Posterior vena cava (tissue), 2 donors: ENCODE measurements around the gene HDDC3. TPM values are rescaled to one million over a fixed set of nuclear protein-coding genes. Genes with fewer than 3 reads are reported as not detected.

ENCODE experiments used
- DNase-seq: peaks from one replicate; pipeline ENCODE4 v3.0.0-alpha.2; 2020; ENCODE audit warnings: low spot score
- intact Hi-C, 2 donors: fragments of 100-400 bp; cut with DNase I; formaldehyde crosslinking; loops; one replicate each; pipeline versions ENCODE4 v1.14.1 to v1.14.2; 2022 to 2023
- total RNA-seq, 2 donors: library from RNA; stranded (reverse); fragmentation: NEBNext Ultra II Directional; extraction: Animal tissue kit (Norgen Biotek cat#: 25700); gene quantifications; one replicate each; pipeline ENCODE4 v1.2.1, GENCODE V29; 2021
- donor health status: DM: yes; HTN: yes; CAD: no.
- donor health status: DM: yes; HTN: yes; CAD: no.

The HDDC3 gene
- total RNA-seq, 2 donors from 2014 or later, result 5.9 to 8.6 TPM

DNA sequence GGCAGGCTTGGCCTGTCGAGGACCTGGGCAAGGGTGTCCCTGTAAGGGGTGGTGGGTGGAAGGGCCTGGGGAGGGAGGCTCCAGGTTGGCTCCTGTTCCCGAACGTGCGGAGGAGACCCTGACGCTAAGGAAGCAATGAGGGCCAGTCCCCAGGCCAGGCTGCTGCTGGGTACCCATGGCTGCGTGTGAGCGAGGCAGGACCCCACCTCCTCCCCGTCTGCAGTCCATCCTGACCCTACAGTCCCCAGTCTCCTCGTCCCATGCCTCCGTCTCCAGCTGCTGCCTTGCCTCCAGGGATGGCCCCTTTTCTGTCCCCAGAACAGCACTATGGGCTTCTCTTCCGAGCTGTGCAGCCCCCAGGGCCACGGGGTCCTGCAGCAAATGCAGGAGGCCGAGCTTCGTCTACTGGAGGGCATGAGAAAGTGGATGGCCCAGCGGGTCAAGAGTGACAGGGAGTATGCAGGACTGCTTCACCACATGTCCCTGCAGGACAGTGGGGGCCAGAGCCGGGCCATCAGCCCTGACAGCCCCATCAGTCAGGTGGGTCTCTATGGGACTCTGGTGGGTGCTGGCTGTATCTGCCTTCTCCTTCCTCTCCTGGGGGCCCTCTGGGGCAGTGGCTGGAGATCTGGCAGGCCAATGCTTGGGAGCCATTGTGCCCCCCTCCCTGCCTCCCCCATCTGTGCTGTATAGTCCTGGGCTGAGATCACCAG, 47.5 kb downstream of the HDDC3 start:
- DNase-seq, result peak; percentile 84
- intact Hi-C loops, result loop anchor here (2.0 to 10.0 kb wide), 4 partner anchors 60 to 380 kb away; no protein-coding TSS in a partner anchor

DNA sequence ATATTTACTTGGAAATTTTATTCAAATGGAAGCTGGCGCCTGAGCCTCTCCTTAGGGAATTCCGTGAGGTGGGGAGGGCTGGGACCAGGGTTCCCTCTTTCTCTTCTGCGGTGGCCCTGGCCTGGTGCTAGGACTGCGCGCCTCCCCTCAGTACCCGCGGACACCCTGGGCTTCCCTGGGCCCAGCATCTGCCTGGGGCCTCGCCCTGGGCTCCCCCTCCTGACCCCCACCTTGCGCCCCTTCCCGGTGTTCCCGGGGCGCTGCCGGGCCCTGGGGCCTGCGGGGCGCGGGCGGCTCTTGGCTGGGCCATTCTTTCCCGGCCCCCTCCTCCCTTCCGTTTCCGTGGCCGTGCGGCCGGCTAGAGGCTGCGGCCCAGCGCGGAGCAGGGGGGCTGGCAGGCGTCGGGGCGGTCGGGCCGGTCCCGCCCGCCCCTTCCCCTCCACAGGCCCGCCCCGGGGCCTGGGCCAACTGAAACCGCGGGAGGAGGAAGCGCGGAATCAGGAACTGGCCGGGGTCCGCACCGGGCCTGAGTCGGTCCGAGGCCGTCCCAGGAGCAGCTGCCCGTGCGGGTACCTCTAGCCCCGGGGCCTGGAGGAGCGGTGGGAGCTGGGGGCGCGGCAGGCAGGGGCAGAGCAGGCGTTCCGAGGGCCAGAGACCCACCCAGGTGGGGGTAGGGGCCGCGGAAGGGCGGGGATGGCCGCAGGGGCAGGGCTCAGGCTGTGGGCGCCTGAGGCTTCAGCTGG, 48.2 kb downstream of the HDDC3 start, which contains the start of gene FES:
TSS of gene FES (plus strand) at position 529 of the 743 bp plus-strand sequence. CDS start 542 bp downstream, outside the sequence.
- intact Hi-C loops, result loop anchor here (2.0 to 10.0 kb wide), 4 partner anchors 61 to 379 kb away; no protein-coding TSS in a partner anchor
- peak; percentile 94 for DNase-seq

DNA sequence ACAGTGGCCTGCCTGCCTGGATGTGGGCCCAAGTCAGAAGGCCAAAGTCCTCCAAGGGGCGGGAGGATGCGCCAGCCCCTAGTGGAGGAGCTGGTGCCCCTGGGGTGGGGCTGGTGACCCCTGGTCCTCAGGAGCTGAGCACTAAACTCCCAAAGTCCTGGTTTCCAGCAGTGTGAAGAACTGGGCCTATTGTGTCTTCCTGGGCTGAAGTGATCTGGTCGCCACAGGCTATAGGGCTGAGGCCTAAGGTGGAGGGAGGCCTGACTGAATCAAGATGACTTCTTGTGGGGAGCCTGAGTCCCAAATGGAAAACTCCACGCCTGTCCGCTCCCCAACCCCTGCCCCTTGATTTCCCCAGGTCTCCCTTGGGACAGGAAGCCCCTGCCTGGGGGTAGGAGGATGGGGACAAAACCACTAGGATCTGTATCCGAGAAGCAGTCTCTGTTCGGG, 48.8 kb downstream of the HDDC3 start:
- intact Hi-C loops, result loop anchor here in 1 of 2 donors (10.0 kb wide), 3 partner anchors 61 to 379 kb away; no protein-coding TSS in a partner anchor
- DNase-seq, result no peak

DNA sequence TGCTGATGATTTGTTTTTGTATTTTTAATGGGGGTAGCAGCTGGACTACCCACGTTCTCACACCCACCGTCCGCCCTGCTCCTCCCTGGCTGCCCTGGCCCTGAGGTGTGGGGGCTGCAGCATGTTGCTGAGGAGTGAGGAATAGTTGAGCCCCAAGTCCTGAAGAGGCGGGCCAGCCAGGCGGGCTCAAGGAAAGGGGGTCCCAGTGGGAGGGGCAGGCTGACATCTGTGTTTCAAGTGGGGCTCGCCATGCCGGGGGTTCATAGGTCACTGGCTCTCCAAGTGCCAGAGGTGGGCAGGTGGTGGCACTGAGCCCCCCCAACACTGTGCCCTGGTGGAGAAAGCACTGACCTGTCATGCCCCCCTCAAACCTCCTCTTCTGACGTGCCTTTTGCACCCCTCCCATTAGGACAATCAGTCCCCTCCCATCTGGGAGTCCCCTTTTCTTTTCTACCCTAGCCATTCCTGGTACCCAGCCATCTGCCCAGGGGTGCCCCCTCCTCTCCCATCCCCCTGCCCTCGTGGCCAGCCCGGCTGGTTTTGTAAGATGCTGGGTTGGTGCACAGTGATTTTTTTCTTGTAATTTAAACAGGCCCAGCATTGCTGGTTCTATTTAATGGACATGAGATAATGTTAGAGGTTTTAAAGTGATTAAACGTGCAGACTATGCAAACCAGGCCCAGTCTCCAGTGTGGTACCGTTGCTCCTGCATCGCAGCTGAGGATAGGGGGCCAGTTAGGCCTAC, 49.4 kb downstream of the HDDC3 start:
- no peak for DNase-seq
- intact Hi-C loops, result loop anchor here in 1 of 2 donors (10.0 kb wide), 3 partner anchors 62 to 378 kb away; no protein-coding TSS in a partner anchor

DNA sequence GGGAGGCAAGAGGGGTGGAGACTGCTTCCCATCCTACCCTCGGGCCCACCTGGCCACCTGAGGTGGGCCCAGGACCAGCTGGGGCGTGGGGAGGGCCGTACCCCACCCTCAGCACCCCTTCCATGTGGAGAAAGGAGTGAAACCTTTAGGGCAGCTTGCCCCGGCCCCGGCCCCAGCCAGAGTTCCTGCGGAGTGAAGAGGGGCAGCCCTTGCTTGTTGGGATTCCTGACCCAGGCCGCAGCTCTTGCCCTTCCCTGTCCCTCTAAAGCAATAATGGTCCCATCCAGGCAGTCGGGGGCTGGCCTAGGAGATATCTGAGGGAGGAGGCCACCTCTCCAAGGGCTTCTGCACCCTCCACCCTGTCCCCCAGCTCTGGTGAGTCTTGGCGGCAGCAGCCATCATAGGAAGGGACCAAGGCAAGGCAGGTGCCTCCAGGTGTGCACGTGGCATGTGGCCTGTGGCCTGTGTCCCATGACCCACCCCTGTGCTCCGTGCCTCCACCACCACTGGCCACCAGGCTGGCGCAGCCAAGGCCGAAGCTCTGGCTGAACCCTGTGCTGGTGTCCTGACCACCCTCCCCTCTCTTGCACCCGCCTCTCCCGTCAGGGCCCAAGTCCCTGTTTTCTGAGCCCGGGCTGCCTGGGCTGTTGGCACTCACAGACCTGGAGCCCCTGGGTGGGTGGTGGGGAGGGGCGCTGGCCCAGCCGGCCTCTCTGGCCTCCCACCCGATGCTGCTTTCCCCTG, 50.2 kb downstream of the HDDC3 start:
- no peak for DNase-seq
- intact Hi-C loops, result loop anchor here in 1 of 2 donors (10.0 kb wide), 3 partner anchors 63 to 377 kb away; no protein-coding TSS in a partner anchor

DNA sequence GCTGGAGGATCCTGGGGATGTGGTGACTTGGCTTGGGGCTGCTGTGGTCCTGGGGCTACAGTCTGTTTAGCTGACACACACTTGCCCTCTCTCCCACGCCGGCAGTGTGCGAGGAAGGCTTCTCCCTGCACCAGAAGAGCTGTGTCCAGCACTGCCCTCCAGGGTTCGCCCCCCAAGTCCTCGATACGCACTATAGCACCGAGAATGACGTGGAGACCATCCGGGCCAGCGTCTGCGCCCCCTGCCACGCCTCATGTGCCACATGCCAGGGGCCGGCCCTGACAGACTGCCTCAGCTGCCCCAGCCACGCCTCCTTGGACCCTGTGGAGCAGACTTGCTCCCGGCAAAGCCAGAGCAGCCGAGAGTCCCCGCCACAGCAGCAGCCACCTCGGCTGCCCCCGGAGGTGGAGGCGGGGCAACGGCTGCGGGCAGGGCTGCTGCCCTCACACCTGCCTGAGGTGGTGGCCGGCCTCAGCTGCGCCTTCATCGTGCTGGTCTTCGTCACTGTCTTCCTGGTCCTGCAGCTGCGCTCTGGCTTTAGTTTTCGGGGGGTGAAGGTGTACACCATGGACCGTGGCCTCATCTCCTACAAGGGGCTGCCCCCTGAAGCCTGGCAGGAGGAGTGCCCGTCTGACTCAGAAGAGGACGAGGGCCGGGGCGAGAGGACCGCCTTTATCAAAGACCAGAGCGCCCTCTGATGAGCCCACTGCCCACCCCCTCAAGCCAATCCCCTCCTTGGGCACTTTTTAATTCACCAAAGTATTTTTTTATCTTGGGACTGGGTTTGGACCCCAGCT, 51.0 kb downstream of the HDDC3 start:
- intact Hi-C loops, result loop anchor here in 1 of 2 donors (10.0 kb wide), 3 partner anchors 63 to 377 kb away; no protein-coding TSS in a partner anchor
- DNase-seq, result peak; percentile 78

DNA sequence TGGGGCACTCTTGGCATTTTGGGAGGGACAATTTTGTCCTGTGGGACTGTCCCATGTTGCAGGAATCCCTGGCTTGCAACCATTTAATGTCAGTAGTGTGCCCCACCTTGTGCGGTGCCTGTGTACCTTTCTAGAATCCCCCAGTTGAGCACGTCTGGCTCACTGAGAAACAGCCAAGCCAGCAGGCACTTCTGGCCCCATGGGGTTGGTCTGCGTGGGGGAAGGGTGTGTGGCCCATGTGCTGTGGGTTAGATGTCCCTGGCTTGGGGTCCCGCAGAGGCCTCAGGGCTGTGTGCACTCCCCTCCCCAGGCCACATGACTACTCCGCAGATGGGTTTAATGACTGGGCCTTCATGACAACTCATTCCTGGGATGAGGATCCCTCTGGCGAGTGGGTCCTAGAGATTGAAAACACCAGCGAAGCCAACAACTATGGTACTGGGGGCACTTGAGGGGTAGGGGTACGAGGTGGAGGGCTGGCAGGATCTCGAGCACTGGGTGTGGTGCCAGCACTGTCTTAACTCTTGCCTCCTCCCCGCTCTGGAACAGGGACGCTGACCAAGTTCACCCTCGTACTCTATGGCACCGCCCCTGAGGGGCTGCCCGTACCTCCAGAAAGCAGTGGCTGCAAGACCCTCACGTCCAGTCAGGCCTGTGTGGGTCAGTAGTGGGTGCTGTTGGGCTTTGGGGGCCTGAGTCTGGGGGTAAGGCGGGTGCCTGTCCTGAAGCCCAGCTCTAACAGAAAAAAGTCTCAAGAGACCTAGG, 51.8 kb downstream of the HDDC3 start:
- intact Hi-C loops, result loop anchor here in 1 of 2 donors (10.0 kb wide), 3 partner anchors 64 to 376 kb away; no protein-coding TSS in a partner anchor
- no peak for DNase-seq

Other genes starting within 250 kb of the HDDC3 start
- 1 to 10 TPM in 1 of 2 donors, under 1 TPM in 1; 1.00 to 3.1 TPM for gene BLM, start 215.2 kb downstream of the HDDC3 start, total RNA-seq
- gene FURIN, start 64.0 kb downstream of the HDDC3 start, total RNA-seq, result 10 to 100 TPM; 38.0 to 52.0 TPM
- gene FES, start 48.0 kb downstream of the HDDC3 start, total RNA-seq, result 10 to 100 TPM; 31.7 to 41.8 TPM
- gene MAN2A2, start 29.2 kb downstream of the HDDC3 start, total RNA-seq, result 10 to 100 TPM; 53.0 to 57.6 TPM
- 10 to 100 TPM; 63.6 to 75.8 TPM for gene UNC45A, start 2.7 kb upstream of the HDDC3 start, total RNA-seq
- gene RCCD1, start 22.3 kb upstream of the HDDC3 start, total RNA-seq, result 1 to 10 TPM; 5.1 to 7.4 TPM
- gene PRC1, start 62.0 kb upstream of the HDDC3 start, total RNA-seq, result 1 to 10 TPM; 6.2 to 7.9 TPM
- gene VPS33B, start 90.0 kb upstream of the HDDC3 start, total RNA-seq, result 10 to 100 TPM; 10.1 to 14.3 TPM
- 1 to 10 TPM; 2.9 to 3.4 TPM for gene SV2B, start 167.7 kb upstream of the HDDC3 start, total RNA-seq